ENCODE measurements around the gene NAV3. TPM values are rescaled to one million over a fixed set of nuclear protein-coding genes. Genes with fewer than 3 reads are reported as not detected.

Gene NAV3
- total and polyA plus RNA-seq, 2 of the 4 experiments (the other 2 are of a cell fraction): 25.5 to 106 TPM

DNA sequence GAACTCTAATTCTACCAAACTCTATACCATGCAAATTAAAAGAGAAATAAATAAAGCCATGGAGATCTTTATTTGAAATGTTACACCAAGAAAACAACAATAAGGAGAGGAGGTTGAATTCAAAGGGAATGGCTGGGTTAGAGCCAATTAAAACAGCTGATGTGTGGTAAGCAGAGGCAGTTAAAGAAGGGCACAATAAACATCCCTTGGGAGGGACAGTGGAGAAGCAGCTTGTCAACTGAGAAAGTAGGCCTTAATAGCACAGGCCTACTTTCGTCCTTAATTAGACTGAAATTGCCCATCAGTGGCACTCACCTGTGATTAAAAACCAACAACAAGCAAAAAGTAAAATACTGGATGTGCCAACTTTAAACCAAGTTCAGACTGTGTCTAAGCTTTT lies 16.3 kb upstream of the NAV3 start:
- H2AFZ ChIP-seq (replicated peaks; ENCODE audit: low read length, poor library complexity): no peak overlapping the region
- no peak overlapping the region for H4K5ac ChIP-seq (ENCODE audit: low read depth, low read length)
- CTCF ChIA-PET: no interaction called here
- no peak overlapping the region for H3K27ac ChIP-seq (ENCODE audit: insufficient read depth, low read length)
- dilution Hi-C loops (cut with HindIII; ENCODE audit: low sequenced_read_pairs, unreplicated experiment): no loop called here
- no CpG with 5 or more reads among the region's 1 CpG for WGBS, 2 experiments (ENCODE audit: extremely low coverage in 2 of 2, insufficient read length in 1 of 2)
- H3K56ac ChIP-seq (ENCODE audit: extremely low read depth, insufficient read depth, low read length): no peak overlapping the region
- H3K4me1 ChIP-seq (ENCODE audit: control insufficient read depth, insufficient read depth, low read length): no peaks in the 10 kb centered on the region
- intact Hi-C loops (cut with micrococcal nuclease): no loop called here
- no peaks in the 10 kb centered on the region for H3K9me1 ChIP-seq (ENCODE audit: insufficient read depth, low read length)
- H4K91ac ChIP-seq (ENCODE audit: insufficient read depth, low read depth, low read length): no peak overlapping the region
- no peaks in the 10 kb centered on the region for H3K27me3 ChIP-seq (ENCODE audit: control insufficient read depth, insufficient read depth, low read length)
- TF ChIP-seq RCOR1 (IDR thresholded peaks at IDR 0.05; ENCODE audit: insufficient replicate concordance, low read length) (no peak), CEBPB (IDR thresholded peaks at IDR 0.05; ENCODE audit: low read depth, low read length) (no peak), MXI1 (IDR thresholded peaks at IDR 0.05; ENCODE audit: borderline replicate concordance, low read depth, low read length) (no peak), MAZ (IDR thresholded peaks at IDR 0.05; ENCODE audit: borderline replicate concordance, low read depth, low read length) (no peak), BHLHE40 (IDR thresholded peaks at IDR 0.05; ENCODE audit: low read depth, low read length) (no peak), FOS (IDR thresholded peaks at IDR 0.05; ENCODE audit: low read depth, low read length) (no peak), MAFK (IDR thresholded peaks at IDR 0.05; ENCODE audit: low read depth, low read length) (no peak), SMC3 (IDR thresholded peaks at IDR 0.05; ENCODE audit: low read depth, low read length) (no peak), RAD21 (IDR thresholded peaks at IDR 0.05; ENCODE audit: low read length) (no peak), RFX5 (IDR thresholded peaks at IDR 0.05; ENCODE audit: low read depth, low read length) (no peak), POLR2A (IDR thresholded peaks at IDR 0.05; ENCODE audit: low read depth, low read length) (no peak), NFE2L2 (IDR thresholded peaks at IDR 0.05; ENCODE audit: low read depth, low read length) (no peak), CHD1 (IDR thresholded peaks at IDR 0.05; ENCODE audit: low read depth, low read length) (no peak)
- TF ChIP-seq, protein P1, sequence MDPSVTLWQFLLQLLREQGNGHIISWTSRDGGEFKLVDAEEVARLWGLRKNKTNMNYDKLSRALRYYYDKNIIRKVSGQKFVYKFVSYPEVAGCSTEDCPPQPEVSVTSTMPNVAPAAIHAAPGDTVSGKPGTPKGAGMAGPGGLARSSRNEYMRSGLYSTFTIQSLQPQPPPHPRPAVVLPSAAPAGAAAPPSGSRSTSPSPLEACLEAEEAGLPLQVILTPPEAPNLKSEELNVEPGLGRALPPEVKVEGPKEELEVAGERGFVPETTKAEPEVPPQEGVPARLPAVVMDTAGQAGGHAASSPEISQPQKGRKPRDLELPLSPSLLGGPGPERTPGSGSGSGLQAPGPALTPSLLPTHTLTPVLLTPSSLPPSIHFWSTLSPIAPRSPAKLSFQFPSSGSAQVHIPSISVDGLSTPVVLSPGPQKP (IDR thresholded peaks at IDR 0.05; ENCODE audit: borderline replicate concordance, low read depth, low read length): no peak
- TF ChIP-seq, protein P2, sequence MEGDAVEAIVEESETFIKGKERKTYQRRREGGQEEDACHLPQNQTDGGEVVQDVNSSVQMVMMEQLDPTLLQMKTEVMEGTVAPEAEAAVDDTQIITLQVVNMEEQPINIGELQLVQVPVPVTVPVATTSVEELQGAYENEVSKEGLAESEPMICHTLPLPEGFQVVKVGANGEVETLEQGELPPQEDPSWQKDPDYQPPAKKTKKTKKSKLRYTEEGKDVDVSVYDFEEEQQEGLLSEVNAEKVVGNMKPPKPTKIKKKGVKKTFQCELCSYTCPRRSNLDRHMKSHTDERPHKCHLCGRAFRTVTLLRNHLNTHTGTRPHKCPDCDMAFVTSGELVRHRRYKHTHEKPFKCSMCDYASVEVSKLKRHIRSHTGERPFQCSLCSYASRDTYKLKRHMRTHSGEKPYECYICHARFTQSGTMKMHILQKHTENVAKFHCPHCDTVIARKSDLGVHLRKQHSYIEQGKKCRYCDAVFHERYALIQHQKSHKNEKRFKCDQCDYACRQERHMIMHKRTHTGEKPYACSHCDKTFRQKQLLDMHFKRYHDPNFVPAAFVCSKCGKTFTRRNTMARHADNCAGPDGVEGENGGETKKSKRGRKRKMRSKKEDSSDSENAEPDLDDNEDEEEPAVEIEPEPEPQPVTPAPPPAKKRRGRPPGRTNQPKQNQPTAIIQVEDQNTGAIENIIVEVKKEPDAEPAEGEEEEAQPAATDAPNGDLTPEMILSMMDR (conservative IDR thresholded peaks at IDR 0.05; ENCODE audit: low read depth, low read length): no peak
- TF ChIP-seq, protein P3, sequence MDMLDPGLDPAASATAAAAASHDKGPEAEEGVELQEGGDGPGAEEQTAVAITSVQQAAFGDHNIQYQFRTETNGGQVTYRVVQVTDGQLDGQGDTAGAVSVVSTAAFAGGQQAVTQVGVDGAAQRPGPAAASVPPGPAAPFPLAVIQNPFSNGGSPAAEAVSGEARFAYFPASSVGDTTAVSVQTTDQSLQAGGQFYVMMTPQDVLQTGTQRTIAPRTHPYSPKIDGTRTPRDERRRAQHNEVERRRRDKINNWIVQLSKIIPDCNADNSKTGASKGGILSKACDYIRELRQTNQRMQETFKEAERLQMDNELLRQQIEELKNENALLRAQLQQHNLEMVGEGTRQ (IDR thresholded peaks at IDR 0.05; ENCODE audit: low read depth, low read length): no peak
- no peak overlapping the region for H2AK9ac ChIP-seq (replicated peaks; ENCODE audit: low read depth, low read length, poor library complexity)
- no peak overlapping the region for H2BK15ac ChIP-seq (ENCODE audit: low read depth, low read length)
- no peaks in the 10 kb centered on the region for H3K36me3 ChIP-seq (ENCODE audit: control insufficient read depth, insufficient read depth, low read length)
- DNase-seq (no peak), ATAC-seq (ENCODE audit: low read depth) (no peak)
- no peak overlapping the region for H3K23ac ChIP-seq (ENCODE audit: low read depth, low read length)
- no peak overlapping the region for H4K8ac ChIP-seq (ENCODE audit: low read depth in 2 of 2, low read length in 2 of 2)
- no peak overlapping the region for H2BK5ac ChIP-seq (ENCODE audit: low read depth, low read length, poor library complexity, severe bottlenecking)
- H3K4me3 ChIP-seq (ENCODE audit: insufficient read depth, low read depth, low read length): no peak overlapping the region
- in situ Hi-C loops (cut with MboI; ENCODE audit: low sequenced_read_pairs): no loop called here
- no peak overlapping the region for H2BK120ac ChIP-seq (ENCODE audit: low read depth, low read length)
- H3K9ac ChIP-seq (ENCODE audit: low read depth, low read length): no peak overlapping the region
- no peak overlapping the region for H2AK5ac ChIP-seq (ENCODE audit: low read depth, low read length)
- no TSS peak for BruUV-seq (replicated peaks)
- no peaks in the 10 kb centered on the region for H3K9me3 ChIP-seq (ENCODE audit: control insufficient read depth, insufficient read depth, low read length)
- H3K18ac ChIP-seq (ENCODE audit: low read depth, low read length): no peak overlapping the region
- no peak overlapping the region for H3K4me2 ChIP-seq (ENCODE audit: low read depth, low read length)
- POLR2A ChIA-PET (ENCODE audit: unreplicated experiment): no interaction called here
- H3K79me1 ChIP-seq (ENCODE audit: low read depth in 1 of 2, low read length in 2 of 2): no peaks in the 10 kb centered on the region
- H3K4ac ChIP-seq (ENCODE audit: low read depth, low read length): no peak overlapping the region
- no peak overlapping the region for H2BK20ac ChIP-seq (ENCODE audit: low read depth, low read length)
- no peaks in the 10 kb centered on the region for H4K20me1 ChIP-seq (ENCODE audit: insufficient read depth, low read length)
- H3K14ac ChIP-seq (replicated peaks; ENCODE audit: low read depth, low read length): no peak overlapping the region

All from IMR-90 (cell line).